Transverse colon (tissue), 3 donors: Measurements from ENCODE around the gene KRT27.

Experiments used
- CTCF ChIP-seq, 5 experiments: fragments of 200-600 bp in 3 of 5; fragments of 450-650 bp in 2 of 5; sonication (generic) in 3 of 5; IDR thresholded peaks; 1 replicate in 2 of 5; 2 replicates in 3 of 5; pipeline ENCODE4 v1.5.1; 2016 to 2017; ENCODE audit warnings: antibody characterized with exemption in 5 of 5, inconsistent platforms in 3 of 5, mild to moderate bottlenecking in 2 of 5, moderate library complexity in 1 of 5
- POLR2A ChIP-seq: fragments of 450-650 bp; IDR thresholded peaks from one replicate; pipeline ENCODE4 v1.6.1; 2016; ENCODE audit warnings: antibody characterized with exemption, mild to moderate bottlenecking, moderate library complexity

- TF ChIP-seq CTCF (IDR thresholded peaks at IDR 0.05) (no peak), POLR2A (no peak)
Observed at GRCh38 chr17:40735016-40735415, 47.3 kb downstream of the KRT27 start.
